Measurements from ENCODE around the gene LRRC25. TPM values are rescaled to one million over a fixed set of nuclear protein-coding genes. Genes with fewer than 3 reads are reported as not detected.

LRRC25 gene
- total RNA-seq, 1 donor from 2014 or later = not detected

DNA sequence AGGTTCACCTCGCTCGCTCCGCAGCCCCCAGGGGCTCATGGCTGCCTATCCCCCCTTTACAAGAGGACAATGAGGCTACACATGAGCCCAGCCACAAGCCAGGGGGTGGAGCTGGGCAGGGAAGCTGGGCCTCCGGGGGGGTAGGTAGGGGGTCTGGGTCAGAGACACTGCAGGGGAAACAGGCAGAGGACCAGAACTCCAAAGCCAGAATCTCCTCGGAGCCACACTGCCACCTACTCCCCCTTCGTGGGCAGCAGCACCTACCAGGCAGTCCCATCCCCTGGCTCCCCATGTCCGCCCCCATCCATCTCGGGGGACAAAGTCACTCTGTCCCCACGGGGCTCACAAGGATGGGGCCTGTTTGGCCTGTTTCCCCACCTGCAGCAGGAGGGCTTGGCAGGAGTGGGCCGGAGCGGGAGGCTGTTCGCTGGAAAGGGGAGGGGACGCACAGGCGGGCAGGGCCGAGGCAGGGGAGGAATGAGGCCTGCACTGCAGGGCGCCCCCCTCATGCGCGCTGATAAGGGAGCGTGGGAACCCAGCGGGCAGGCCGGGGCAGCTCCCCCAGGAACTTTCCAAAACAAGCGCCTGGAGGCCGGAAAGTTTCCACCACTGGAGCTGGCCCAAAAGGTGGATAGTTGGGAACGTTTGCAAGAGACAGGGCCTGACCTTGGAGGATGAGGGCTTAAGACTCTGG is 41.1 kb upstream of the LRRC25 start:
- peaks cover 15% of the 10 kb centered on the region for H3K4me1 Mint-ChIP-seq (ENCODE audit: unreplicated experiment)
- no peak overlapping the region for H3K4me3 Mint-ChIP-seq (ENCODE audit: unreplicated experiment)
- no peak overlapping the region for H3K27ac Mint-ChIP-seq (ENCODE audit: unreplicated experiment)
- no peak for DNase-seq (ENCODE audit: low spot score)
- H3K36me3 Mint-ChIP-seq (ENCODE audit: low read depth, unreplicated experiment) = peaks cover 7% of the 10 kb centered on the region
- H3K9me3 Mint-ChIP-seq (ENCODE audit: unreplicated experiment) = no peaks in the 10 kb centered on the region
- H3K27me3 Mint-ChIP-seq (ENCODE audit: unreplicated experiment) = peaks cover 25% of the 10 kb centered on the region
- TF ChIP-seq, protein P1, sequence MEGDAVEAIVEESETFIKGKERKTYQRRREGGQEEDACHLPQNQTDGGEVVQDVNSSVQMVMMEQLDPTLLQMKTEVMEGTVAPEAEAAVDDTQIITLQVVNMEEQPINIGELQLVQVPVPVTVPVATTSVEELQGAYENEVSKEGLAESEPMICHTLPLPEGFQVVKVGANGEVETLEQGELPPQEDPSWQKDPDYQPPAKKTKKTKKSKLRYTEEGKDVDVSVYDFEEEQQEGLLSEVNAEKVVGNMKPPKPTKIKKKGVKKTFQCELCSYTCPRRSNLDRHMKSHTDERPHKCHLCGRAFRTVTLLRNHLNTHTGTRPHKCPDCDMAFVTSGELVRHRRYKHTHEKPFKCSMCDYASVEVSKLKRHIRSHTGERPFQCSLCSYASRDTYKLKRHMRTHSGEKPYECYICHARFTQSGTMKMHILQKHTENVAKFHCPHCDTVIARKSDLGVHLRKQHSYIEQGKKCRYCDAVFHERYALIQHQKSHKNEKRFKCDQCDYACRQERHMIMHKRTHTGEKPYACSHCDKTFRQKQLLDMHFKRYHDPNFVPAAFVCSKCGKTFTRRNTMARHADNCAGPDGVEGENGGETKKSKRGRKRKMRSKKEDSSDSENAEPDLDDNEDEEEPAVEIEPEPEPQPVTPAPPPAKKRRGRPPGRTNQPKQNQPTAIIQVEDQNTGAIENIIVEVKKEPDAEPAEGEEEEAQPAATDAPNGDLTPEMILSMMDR (IDR thresholded peaks at IDR 0.05; ENCODE audit: unreplicated experiment) = no peak

DNA sequence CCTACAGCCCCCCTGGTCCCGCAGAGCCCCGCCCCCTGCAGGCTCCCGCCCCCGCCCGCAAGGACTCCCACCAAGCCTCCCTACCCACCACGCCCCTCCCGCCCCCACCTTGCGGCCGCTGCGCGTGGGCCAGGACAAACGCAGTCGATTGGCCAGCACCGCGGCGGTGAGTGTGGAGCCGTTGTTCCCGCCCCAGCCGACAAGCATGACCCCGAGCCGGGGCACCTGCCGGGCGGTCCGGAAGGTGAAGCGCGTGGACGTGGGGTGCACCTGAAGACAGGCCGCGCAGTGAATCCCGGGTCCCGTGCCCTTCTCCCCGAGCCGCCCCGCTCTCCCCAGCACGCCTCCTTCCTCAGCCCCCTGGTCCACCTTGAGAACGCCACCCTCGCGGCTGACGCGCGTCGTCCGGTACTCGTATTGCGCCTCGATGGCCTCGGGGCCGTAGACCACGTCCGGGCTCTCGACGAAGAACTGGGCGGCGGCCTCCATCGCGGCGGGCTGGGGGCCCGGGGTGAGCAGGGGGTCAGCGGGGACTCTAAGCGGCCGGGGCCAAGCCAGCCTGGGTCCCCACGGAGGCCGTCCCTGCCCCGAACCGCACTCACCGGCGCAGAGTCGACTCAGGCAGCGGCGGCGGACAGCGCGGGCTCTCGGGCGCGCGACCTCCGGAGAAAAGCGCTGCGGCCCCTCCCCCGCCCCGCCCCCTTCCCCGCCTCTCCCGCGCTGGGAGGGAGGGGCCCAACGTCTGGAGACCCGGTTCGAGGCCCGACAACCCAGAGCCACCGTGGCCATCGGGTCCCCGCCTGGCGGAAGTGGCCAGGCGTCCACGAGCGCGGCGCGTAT is 40.3 kb upstream of the LRRC25 start, which contains the start of gene ISYNA1:
Gene ISYNA1, minus strand, starts transcription at position 643 of the 840 bp plus-strand sequence. Its CDS starts 154 bp downstream, at position 489.
- Mint-ChIP-seq H3K9me3 (ENCODE audit: unreplicated experiment) (no peaks in the 10 kb centered on the region), H3K36me3 (ENCODE audit: low read depth, unreplicated experiment) (peaks cover 4% of the 10 kb centered on the region), H3K4me1 (ENCODE audit: unreplicated experiment) (peaks cover 15% of the 10 kb centered on the region), H3K27me3 (ENCODE audit: unreplicated experiment) (peaks cover 24% of the 10 kb centered on the region), H3K27ac (ENCODE audit: unreplicated experiment) (peak within 1 kb of the TSS; percentile 45), H3K4me3 (ENCODE audit: unreplicated experiment) (peak within 1 kb of the TSS; percentile 56)
- TF ChIP-seq, protein P1 (IDR thresholded peaks at IDR 0.05; ENCODE audit: unreplicated experiment) = no peak
- DNase-seq (ENCODE audit: low spot score) = peak; percentile 65

DNA sequence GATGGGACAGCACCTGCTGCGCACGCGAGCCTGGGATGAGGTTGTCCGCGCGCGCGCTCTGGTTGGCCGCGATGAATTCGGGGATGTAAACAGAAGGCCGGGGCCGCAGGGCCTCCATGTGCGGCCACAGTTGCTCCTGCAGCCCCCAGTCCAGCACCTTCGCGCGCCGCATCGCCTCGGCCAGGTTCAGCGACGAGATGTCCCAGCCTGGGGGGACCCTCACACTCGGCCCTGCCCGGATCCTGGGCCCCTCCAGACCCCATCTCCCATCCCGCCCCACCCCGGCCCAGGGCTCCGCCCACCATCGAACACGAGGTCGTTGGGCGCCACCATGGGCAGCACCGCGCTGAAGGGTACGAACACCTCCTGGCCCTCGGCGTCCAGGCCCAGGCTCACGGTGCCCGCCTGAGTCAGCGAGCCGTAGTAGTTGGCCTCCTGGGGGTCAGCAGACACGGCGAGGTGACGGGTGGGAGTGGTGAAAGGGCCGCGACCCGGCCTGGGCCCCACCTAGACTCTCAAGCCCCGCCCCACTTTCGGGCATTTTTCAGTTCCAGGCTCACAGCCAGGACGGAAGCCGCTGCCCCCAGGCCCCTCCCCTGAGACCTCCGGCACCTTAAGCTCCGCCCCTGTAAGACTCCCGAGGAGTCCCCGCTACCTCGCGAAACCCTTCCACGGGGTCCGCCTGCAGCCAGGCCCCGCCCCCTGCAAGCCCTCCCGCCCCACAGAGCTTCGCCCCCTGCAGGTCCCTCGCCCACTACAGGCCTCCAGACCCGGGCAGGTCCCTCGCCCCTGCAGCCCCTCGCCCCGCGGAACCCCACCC is 39.5 kb upstream of the LRRC25 start:
- H3K9me3 Mint-ChIP-seq (ENCODE audit: unreplicated experiment) = no peaks in the 10 kb centered on the region
- TF ChIP-seq, protein P1 (IDR thresholded peaks at IDR 0.05; ENCODE audit: unreplicated experiment) = no peak
- H3K4me3 Mint-ChIP-seq (ENCODE audit: unreplicated experiment) = peak overlapping the region; percentile 80
- DNase-seq (ENCODE audit: low spot score) = peak; percentile 65
- H3K36me3 Mint-ChIP-seq (ENCODE audit: low read depth, unreplicated experiment) = no peaks in the 10 kb centered on the region
- peaks cover 19% of the 10 kb centered on the region for H3K27me3 Mint-ChIP-seq (ENCODE audit: unreplicated experiment)
- H3K27ac Mint-ChIP-seq (ENCODE audit: unreplicated experiment) = no peak overlapping the region
- peaks cover 13% of the 10 kb centered on the region for H3K4me1 Mint-ChIP-seq (ENCODE audit: unreplicated experiment)

DNA sequence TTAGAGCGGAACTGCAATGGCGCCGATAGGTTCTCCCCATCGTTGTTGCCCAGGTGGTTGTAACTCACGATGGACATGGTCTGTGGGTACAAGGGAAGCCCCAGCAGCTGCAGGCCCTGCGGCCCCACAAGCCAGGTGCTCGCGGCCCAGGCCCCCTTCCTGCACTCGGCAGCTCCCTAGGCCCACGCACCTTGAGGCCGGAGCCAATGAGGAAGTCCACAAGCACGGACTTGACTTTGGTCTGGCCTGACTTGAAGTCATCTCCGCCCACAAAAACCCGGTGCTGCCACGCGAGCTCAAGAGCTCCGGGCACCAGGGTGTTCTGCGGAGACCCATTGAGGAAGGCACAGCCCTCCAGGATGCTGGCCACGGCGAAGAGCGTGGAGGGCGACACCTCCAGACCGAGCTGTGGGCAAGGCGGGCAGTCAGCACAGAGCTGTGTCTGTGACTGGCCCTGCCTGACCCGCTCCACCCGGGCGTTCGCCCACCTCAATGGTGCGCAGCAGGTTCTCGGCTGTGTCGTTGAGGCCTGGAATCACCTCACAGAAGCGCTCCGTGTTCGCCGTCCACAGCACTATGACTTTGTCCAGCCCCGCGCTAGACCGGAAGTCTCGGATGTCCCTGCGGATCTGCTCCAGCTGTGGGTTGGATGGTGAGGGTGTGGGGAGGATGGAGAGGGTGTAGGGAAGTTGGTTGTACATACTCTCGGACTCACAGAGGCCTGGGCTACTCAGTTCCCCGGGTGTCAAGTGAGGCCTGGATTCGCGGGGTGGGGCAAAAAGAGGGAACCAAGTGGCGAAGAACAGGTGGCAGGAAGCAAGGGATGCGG is 38.6 kb upstream of the LRRC25 start:
- DNase-seq (ENCODE audit: low spot score) = no peak
- H3K4me3 Mint-ChIP-seq (ENCODE audit: unreplicated experiment) = peak overlapping the region; percentile 80
- H3K9me3 Mint-ChIP-seq (ENCODE audit: unreplicated experiment) = no peaks in the 10 kb centered on the region
- peaks cover 19% of the 10 kb centered on the region for H3K27me3 Mint-ChIP-seq (ENCODE audit: unreplicated experiment)
- H3K36me3 Mint-ChIP-seq (ENCODE audit: low read depth, unreplicated experiment) = no peaks in the 10 kb centered on the region
- TF ChIP-seq, protein P1 (IDR thresholded peaks at IDR 0.05; ENCODE audit: unreplicated experiment) = no peak
- no peak overlapping the region for H3K27ac Mint-ChIP-seq (ENCODE audit: unreplicated experiment)
- peaks cover 13% of the 10 kb centered on the region for H3K4me1 Mint-ChIP-seq (ENCODE audit: unreplicated experiment)
